HG03045 (cell line): ENCODE measurements around the gene TMEM131.
"Not testable (repeated sequence)": the region's sequence is repeated elsewhere in the genome, so short reads cannot be mapped to it uniquely, and the experiment has no call there.

ENCODE experiments used
- ATAC-seq: cut with Tn5 transposase; IDR thresholded peaks from one replicate; pipeline ENCODE4 v1.9.1; 2021; ENCODE audit warnings: mild to moderate bottlenecking, moderate library complexity; ENCODE audit not compliant: unreplicated experiment

Gene TMEM131

DNA sequence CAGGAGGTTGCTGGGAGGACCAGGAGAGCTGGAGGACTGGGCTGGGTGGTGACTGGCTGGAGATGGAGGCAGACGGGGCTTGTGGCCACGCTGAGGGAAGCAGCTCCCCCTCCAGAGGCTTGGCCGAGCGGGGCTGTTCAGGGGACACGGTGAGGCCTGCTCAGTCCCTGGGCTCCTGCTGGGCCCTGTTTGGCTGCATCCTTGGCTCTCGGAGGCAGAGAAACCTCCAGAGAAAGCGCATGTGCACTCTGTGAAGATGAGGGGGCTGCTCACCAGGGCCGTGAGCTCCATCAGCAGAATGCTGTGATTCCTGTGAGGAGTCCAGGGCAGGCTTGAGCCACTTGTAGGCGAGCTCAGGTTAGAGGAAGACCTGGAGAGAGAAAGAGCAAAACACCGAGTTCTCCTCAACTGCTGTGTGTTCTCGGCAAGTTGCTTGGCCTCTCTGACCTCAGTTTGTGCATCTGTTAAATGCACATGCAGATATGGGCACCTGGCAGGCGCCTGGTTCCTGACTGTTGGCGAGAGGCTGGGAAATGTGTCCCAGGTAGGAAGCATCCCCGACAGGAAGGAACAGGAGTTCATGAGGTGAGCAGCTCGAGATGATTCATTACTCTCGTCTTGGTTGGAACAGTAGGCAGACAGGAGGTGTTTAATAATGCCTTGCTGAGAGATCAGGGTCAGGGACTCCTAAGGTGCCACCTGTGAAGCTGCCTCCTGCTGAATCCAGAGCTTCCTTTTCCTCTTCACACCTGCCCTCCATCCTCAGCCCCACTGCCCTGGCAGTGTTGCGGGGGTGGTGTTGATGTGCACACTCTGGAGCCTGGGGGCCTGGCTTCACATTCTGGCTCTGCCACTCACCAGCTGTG is 281.4 kb downstream of the TMEM131 start:
- ATAC-seq = no peak

DNA sequence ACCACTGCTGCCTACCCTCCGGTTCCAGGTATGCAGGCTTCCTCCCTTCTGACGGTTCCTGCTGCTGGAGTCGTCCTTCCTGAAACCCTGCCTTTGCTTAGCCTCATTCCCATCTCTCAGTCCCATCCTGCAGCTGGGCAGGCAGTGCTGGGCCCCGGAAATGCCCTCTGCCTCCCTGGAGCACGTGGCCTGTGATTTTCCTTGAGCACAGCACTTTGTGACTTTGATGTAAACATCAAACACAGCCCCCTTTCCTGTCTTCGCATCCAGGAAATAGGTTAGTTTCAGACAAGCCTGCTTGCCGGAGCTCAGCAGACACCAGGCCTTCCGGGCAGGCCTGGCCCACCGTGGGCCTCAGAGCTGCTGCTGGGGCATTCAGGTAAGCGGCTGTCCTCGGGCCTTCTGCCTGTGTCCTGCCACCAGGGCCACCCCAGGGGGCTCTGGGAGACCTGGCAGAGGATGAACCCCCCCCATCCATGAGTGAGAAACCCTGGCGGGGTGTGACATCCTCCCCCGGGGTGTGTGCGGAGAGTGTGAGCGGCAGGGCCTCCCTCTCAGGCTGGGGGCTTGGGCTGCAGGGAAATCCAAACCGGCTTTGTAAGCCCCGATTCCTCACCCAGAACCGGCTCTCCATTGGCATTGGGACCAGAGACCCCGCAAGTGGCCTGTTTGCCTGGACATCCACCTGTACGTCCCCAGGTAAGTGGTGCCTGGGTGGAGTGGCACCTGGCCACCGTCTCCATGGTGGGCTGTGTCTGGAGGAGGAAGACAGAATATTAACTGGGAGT is 282.3 kb downstream of the TMEM131 start, which contains the start of gene ZAP70:
Gene ZAP70 (plus strand): TSS at position 281 of the 788 bp plus-strand sequence. CDS start 10,461 bp downstream, outside the sequence.
- no peak for ATAC-seq

DNA sequence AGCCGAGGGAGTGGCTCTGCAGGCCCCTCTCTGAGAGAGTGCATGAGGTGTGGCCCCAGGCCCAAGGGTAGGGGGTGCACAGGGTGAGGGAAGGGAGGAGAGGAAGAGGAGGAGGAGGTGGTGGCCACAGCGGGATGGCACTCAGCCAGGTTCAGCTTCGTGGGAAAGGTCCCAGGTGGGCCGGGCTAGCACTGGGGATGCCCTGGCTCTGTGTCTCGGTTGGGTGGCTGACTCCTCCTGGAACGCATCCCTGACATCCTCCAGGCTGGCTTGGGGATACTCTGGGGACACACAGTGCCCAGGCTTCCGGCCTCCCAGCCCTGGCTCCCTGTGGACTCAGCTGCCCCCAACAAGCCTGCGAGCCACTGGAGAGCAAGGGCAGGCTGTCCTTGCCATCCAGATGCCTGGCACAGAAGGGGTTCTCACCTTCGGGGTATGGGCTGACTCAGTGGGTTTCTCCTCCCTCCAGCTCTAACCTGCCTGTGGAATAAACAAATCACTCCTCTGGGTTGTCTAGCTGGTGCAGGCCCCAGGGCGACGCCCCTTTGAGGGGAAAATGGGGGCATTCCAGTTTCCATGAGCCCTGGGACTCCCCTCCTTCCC is 283.0 kb downstream of the TMEM131 start:
- no peak for ATAC-seq

DNA sequence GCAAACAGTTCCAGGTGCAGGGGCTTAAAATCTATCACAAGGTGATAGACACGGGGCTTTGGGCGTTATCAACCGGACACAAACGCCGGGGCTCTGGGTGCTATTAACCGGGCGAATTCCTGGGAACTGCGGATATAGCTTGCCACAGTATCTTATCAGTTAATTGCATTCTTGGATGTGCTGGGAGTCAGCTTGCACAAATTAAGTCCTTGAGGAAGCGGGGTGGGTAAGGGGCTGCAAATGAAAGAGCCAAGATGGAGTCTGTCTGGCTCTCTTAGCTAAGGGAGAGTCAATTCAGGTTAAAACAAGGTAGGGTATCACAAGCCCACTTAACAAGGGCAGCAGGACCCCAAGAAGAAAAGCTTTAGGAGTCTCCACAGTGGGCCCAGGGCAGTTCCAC is 283.6 kb downstream of the TMEM131 start:
- not testable (repeated sequence) for ATAC-seq

DNA sequence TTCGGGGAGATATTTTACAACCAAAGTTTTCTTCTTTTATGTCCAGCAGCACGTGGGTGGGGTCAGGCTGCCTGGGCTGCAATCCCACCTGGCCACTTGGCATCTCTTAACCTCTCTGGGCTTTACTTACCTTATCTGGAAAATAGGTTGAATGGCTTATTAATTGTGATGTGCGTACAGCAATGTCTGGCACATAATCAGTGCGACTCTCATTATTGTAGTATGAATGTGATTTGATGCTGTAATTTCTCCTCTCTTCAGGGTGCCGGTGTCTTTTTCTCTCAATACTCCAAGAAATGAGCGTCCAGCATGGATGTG is 284.4 kb downstream of the TMEM131 start:
- ATAC-seq = no peak

DNA sequence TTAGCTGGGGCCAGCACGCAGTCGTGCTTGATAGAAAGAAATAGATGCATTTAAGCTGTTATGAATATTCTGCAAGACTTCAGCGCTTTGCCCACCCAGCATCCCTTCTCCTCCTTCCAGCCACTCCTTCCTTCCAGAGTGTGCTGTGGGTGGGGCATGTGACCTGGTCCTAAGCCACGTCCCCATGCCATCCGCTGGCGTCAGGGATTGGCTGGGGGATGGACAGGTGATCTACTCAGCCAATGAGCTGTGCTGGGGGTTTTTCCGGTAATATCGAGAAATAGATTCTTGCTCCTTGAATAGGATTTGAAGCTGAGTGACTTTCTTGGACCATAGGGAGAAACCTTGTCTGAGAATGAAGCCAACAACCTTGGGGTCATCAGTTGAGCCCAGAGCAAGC is 287.1 kb downstream of the TMEM131 start:
- ATAC-seq = no peak

DNA sequence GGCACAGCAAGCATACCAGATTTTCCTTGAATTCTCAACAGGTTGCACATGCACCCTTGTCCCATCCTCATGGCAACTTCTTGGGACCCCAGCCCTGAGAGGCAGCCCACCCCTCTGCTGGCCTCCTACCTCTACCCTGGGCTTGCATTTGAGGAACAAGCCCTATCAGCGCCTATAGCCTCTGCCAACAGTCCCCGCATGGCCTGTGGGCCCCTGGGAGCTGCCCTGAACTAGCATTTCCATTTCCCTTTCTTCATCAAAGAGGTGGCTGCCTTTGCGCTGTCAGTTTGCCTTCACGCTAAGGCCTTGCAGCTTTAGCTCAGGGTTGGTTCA is 287.7 kb downstream of the TMEM131 start:
- no peak for ATAC-seq

DNA sequence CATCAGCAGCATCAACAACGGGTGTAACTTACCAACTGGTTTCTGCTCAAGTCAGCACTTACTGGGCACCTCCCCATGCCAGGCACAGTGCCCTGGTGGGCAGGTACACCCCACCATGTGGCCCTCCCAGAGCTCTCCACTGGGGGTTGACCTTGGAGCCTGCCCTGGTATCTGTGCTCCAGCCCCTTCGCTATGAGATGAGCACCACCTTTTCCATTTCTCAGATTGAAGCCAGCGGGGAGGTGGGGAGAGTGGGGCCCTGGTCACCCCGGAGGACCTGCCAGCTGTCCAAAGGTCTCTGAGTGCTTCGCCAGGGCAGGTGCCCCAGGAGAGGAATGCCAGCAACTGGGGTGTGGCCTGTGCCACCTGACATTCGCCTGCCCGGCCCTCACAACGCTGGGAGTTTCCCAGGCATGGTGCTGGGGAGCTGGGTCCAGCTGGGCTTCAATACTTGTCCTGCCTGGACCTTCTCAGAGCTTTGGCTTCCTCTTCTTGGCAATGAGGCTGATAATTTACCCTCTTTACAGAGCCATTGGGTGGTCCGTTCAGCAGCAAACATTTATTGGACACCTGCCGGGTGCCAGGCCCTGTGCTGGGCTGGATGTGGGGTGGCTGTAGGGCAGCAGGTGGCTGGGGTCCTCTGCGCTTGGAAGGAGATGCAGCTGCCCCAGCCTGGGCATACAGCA is 288.2 kb downstream of the TMEM131 start:
- ATAC-seq = no peak

DNA sequence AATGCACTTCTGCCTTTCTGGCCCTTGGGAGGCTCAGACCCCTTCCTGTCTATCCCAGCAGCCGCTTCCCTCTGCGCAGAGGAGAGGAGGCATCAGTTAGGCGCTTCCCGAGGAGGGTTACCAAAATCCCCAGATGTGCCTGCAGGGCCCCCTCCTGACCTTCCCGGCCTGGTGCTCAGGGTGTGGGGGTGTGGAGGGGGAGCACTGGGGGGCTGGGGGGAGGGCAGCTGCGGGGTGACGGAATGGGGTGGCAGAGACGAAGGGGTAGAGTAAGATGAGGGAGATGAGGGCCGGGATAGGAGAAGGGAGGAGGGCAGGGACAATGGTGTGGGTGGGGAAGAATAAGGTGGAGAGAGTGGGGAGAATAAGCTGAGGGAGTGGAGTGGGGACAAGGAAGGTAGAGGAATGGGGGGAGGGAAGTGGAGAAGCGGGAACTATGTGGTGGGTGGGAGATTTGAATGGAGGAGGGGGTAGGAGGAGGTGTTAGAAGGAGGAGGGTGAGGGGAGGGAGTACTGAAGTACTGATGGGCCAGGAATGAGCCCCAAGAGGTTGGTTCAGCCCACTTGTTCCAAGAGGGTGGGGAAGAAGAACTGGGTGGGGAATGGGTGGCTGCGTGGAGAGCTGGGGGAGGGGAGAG is 288.9 kb downstream of the TMEM131 start:
- no peak for ATAC-seq
